SK-N-SH treated with all-trans-retinoic acid at 6 μM for 48 hours (cell line): Measurements from ENCODE around the gene MAP1B.

Experiments used
- ATAC-seq: fragments of 200-7000 bp; cut with Tn5 transposase; 3 replicates; pipeline ENCODE4 v1.9.1; 2020; ENCODE audit warnings: mild to moderate bottlenecking, moderate library complexity
- ARNTL ChIP-seq: fragments of 450-650 bp; formaldehyde crosslinking; IDR thresholded peaks from 2 replicates; pipeline ENCODE4 v1.5.0; 2020; ENCODE audit warnings: low read depth, mild to moderate bottlenecking, moderate library complexity, borderline replicate concordance
- BACH2 ChIP-seq: fragments of 250-450 bp; sonication (Bioruptor Pico); IDR thresholded peaks from 2 replicates; pipeline ENCODE4 v1.9.0; 2021; ENCODE audit warnings: mild to moderate bottlenecking, borderline replicate concordance
- CSDC2 ChIP-seq: fragments of 250-450 bp; sonication (Bioruptor Pico); IDR thresholded peaks from 2 replicates; pipeline ENCODE4 v1.5.0; 2020; ENCODE audit warnings: mild to moderate bottlenecking, moderate library complexity
- ESRRG ChIP-seq: fragments of 250-450 bp; sonication (Bioruptor Pico); IDR thresholded peaks from 2 replicates; pipeline ENCODE4 v1.6.1; 2021; ENCODE audit warnings: mild to moderate bottlenecking
- GLIS3 ChIP-seq: fragments of 250-450 bp; sonication (Bioruptor Pico); IDR thresholded peaks from 2 replicates; pipeline ENCODE4 v1.5.0; 2020; ENCODE audit warnings: mild to moderate bottlenecking, moderate library complexity
- OSR1 ChIP-seq: fragments of 250-450 bp; sonication (Bioruptor Pico); IDR thresholded peaks from 2 replicates; pipeline ENCODE4 v1.8.0; 2022; ENCODE audit warnings: moderate library complexity, mild to moderate bottlenecking, inconsistent platforms
- PATZ1 ChIP-seq: fragments of 250-450 bp; sonication (Bioruptor Pico); IDR thresholded peaks from 2 replicates; pipeline ENCODE4 v1.8.0; 2020; ENCODE audit warnings: mild to moderate bottlenecking, moderate library complexity, borderline replicate concordance
- PPARA ChIP-seq: fragments of 250-450 bp; sonication (Bioruptor Pico); IDR thresholded peaks from 2 replicates; pipeline ENCODE4 v1.5.0; 2020; ENCODE audit warnings: mild to moderate bottlenecking, borderline replicate concordance
- RARB ChIP-seq: fragments of 250-450 bp; sonication (Bioruptor Pico); IDR thresholded peaks from 2 replicates; pipeline ENCODE4 v1.8.0; 2021; ENCODE audit warnings: mild to moderate bottlenecking, moderate library complexity
- SNAI2 ChIP-seq: fragments of 250-450 bp; sonication (Bioruptor Pico); IDR thresholded peaks from 2 replicates; pipeline ENCODE4 v1.5.0; 2020; ENCODE audit warnings: mild to moderate bottlenecking, moderate library complexity
- TCF4 ChIP-seq: fragments of 250-450 bp; sonication (Bioruptor Pico); IDR thresholded peaks from 2 replicates; pipeline ENCODE4 v1.8.0; 2021; ENCODE audit warnings: mild to moderate bottlenecking, moderate library complexity, borderline replicate concordance
- TOX ChIP-seq: fragments of 250-450 bp; sonication (Bioruptor Pico); IDR thresholded peaks from 2 replicates; pipeline ENCODE4 v1.8.0; 2021; ENCODE audit warnings: mild to moderate bottlenecking, moderate library complexity, borderline replicate concordance
- ZC3H10 ChIP-seq: fragments of 250-450 bp; sonication (Bioruptor Pico); IDR thresholded peaks from 2 replicates; pipeline ENCODE4 v1.5.1; 2021; ENCODE audit warnings: mild to moderate bottlenecking, moderate library complexity
- ZFP3 ChIP-seq: fragments of 250-450 bp; sonication (Bioruptor Pico); IDR thresholded peaks from 2 replicates; pipeline ENCODE4 v1.5.0; 2020; ENCODE audit warnings: mild to moderate bottlenecking, moderate library complexity
- ZFP30 ChIP-seq: fragments of 450-650 bp; formaldehyde crosslinking; IDR thresholded peaks from 2 replicates; pipeline ENCODE4 v1.5.0; 2022; ENCODE audit warnings: mild to moderate bottlenecking, moderate library complexity
- ZNF70 ChIP-seq: fragments of 450-650 bp; formaldehyde crosslinking; IDR thresholded peaks from 2 replicates; pipeline ENCODE4 v1.5.0; 2020; ENCODE audit warnings: mild to moderate bottlenecking, moderate library complexity
- ZNF8 ChIP-seq: fragments of 450-650 bp; formaldehyde crosslinking; IDR thresholded peaks from 2 replicates; pipeline ENCODE4 v1.5.0; 2020; ENCODE audit warnings: mild to moderate bottlenecking, moderate library complexity
- TF ChIP-seq, protein P1 (sequence below): fragments of 250-450 bp; sonication (Bioruptor Pico); IDR thresholded peaks from 2 replicates; pipeline ENCODE4 v1.8.0; 2021; ENCODE audit warnings: low read depth, mild to moderate bottlenecking, moderate library complexity, borderline replicate concordance
- TF ChIP-seq, protein P2 (sequence below): fragments of 250-450 bp; sonication (Bioruptor Pico); IDR thresholded peaks from 2 replicates; pipeline ENCODE4 v1.5.0; 2020; ENCODE audit warnings: mild to moderate bottlenecking, moderate library complexity

Gene MAP1B

GRCh38 chr5:72237415-72237814, 130.1 kb downstream of the MAP1B start (continued):
- TF ChIP-seq PATZ1 (CRISPR knock-in tag) (no peak), SNAI2 (CRISPR knock-in tag) (no peak), ZFP30 (CRISPR knock-in tag) (no peak), ZNF70 (CRISPR knock-in tag) (no peak), ZNF8 (CRISPR knock-in tag) (no peak)

DNA sequence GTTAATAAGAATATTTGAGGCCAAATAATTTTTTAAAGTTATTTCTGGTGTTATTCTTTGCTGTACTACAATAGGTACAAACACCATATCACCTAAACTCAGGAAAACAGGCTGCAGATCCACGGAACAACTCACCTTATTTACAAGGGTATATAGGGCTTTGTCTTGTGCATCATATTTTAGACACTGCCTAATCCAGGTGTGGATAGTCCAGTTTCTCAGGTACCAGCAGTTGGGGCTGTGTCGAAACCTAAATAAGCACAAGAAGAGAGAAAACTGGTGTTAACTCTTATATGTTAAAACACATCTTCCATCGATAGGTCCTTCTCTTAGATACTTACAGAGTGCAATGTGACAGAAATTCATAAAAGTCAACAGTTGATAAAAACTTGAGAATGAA, 130.6 kb downstream of the MAP1B start:
- ATAC-seq, result no peak
- no peak for TF ChIP-seq CSDC2 (CRISPR knock-in tag)
- no peak for TF ChIP-seq BACH2

- TF ChIP-seq ARNTL (CRISPR knock-in tag) (no peak), TCF4 (CRISPR knock-in tag) (no peak), ZFP3 (CRISPR knock-in tag) (no peak), ZNF8 (CRISPR knock-in tag) (no peak), RARB (no peak), GLIS3 (CRISPR knock-in tag) (no peak), ESRRG (CRISPR knock-in tag) (no peak), TOX (CRISPR knock-in tag) (no peak)
- TF ChIP-seq, protein P1, sequence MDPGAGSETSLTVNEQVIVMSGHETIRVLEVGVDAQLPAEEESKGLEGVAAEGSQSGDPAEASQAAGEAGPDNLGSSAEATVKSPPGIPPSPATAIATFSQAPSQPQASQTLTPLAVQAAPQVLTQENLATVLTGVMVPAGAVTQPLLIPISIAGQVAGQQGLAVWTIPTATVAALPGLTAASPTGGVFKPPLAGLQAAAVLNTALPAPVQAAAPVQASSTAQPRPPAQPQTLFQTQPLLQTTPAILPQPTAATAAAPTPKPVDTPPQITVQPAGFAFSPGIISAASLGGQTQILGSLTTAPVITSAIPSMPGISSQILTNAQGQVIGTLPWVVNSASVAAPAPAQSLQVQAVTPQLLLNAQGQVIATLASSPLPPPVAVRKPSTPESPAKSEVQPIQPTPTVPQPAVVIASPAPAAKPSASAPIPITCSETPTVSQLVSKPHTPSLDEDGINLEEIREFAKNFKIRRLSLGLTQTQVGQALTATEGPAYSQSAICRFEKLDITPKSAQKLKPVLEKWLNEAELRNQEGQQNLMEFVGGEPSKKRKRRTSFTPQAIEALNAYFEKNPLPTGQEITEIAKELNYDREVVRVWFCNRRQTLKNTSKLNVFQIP (CRISPR knock-in tag), result no peak
- ATAC-seq, result no peak
Observed at GRCh38 chr5:72238712-72239445, 131.6 kb downstream of the MAP1B start.

GRCh38 chr5:72241346-72242003, 134.2 kb downstream of the MAP1B start:
- ATAC-seq, result no peak
- TF ChIP-seq, protein P2, sequence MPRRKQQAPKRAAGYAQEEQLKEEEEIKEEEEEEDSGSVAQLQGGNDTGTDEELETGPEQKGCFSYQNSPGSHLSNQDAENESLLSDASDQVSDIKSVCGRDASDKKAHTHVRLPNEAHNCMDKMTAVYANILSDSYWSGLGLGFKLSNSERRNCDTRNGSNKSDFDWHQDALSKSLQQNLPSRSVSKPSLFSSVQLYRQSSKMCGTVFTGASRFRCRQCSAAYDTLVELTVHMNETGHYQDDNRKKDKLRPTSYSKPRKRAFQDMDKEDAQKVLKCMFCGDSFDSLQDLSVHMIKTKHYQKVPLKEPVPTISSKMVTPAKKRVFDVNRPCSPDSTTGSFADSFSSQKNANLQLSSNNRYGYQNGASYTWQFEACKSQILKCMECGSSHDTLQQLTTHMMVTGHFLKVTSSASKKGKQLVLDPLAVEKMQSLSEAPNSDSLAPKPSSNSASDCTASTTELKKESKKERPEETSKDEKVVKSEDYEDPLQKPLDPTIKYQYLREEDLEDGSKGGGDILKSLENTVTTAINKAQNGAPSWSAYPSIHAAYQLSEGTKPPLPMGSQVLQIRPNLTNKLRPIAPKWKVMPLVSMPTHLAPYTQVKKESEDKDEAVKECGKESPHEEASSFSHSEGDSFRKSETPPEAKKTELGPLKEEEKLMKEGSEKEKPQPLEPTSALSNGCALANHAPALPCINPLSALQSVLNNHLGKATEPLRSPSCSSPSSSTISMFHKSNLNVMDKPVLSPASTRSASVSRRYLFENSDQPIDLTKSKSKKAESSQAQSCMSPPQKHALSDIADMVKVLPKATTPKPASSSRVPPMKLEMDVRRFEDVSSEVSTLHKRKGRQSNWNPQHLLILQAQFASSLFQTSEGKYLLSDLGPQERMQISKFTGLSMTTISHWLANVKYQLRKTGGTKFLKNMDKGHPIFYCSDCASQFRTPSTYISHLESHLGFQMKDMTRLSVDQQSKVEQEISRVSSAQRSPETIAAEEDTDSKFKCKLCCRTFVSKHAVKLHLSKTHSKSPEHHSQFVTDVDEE, result no peak
- TF ChIP-seq ZFP3 (CRISPR knock-in tag) (no peak), TCF4 (CRISPR knock-in tag) (no peak), ZFP30 (CRISPR knock-in tag) (no peak), CSDC2 (CRISPR knock-in tag) (no peak), PATZ1 (CRISPR knock-in tag) (no peak), ZNF70 (CRISPR knock-in tag) (no peak), OSR1 (CRISPR knock-in tag) (no peak), ZNF8 (CRISPR knock-in tag) (no peak), PPARA (CRISPR knock-in tag) (no peak), ZC3H10 (no peak), BACH2 (no peak)
- TF ChIP-seq, protein P1 (CRISPR knock-in tag), result no peak
